ACHN (cell line): Measurements from ENCODE around the gene ARHGAP10.

Source experiments
- DNase-seq: peaks from one replicate; pipeline ENCODE4 v3.0.0-alpha.2; 2015
- in situ Hi-C: cut with HindIII; loops from 2 replicates; pipeline ENCODE4 v1.10.0; 2017; ENCODE audit warnings: low sequenced_read_pairs, low pct_ligation_motif_present, low pct_unique_long_range_greater_than_20kb

ARHGAP10 gene

GRCh38 chr4:148017801-148018200 lies 285.9 kb downstream of the ARHGAP10 start:
- in situ Hi-C loops: no loop called here
- no peak for DNase-seq

GRCh38 chr4:148021686-148022085 lies 289.8 kb downstream of the ARHGAP10 start:
- DNase-seq: no peak
- in situ Hi-C loops: no loop called here

GRCh38 chr4:148022975-148023374 lies 291.1 kb downstream of the ARHGAP10 start:
- in situ Hi-C loops: no loop called here
- no peak for DNase-seq

GRCh38 chr4:148023512-148024181 lies 291.8 kb downstream of the ARHGAP10 start:
- no peak for DNase-seq
- in situ Hi-C loops: no loop called here

- DNase-seq: no peak
- in situ Hi-C loops: no loop called here
These were observed 294.1 kb downstream of the ARHGAP10 start for GRCh38 chr4:148025981-148026380.

- DNase-seq: no peak
- in situ Hi-C loops: no loop called here
These were observed 295.3 kb downstream of the ARHGAP10 start for GRCh38 chr4:148027201-148027600.

GRCh38 chr4:148029781-148030180 lies 297.9 kb downstream of the ARHGAP10 start:
- in situ Hi-C loops: no loop called here

GRCh38 chr4:148030193-148030873 lies 298.4 kb downstream of the ARHGAP10 start:
- in situ Hi-C loops: no loop called here
- DNase-seq: no peak

More at GRCh38 chr4:148029781-148030180, 297.9 kb downstream of the ARHGAP10 start:
- no peak for DNase-seq

GRCh38 chr4:148034813-148035212 lies 302.9 kb downstream of the ARHGAP10 start:
- DNase-seq: no peak
- in situ Hi-C loops: no loop called here

GRCh38 chr4:148041606-148042329 lies 309.9 kb downstream of the ARHGAP10 start:
- in situ Hi-C loops: no loop called here
- DNase-seq: no peak

GRCh38 chr4:148044089-148044911 lies 312.4 kb downstream of the ARHGAP10 start:
- in situ Hi-C loops: no loop called here
- DNase-seq: no peak

GRCh38 chr4:148044912-148045352 lies 313.0 kb downstream of the ARHGAP10 start:
- in situ Hi-C loops: no loop called here
- DNase-seq: no peak

- in situ Hi-C loops: no loop called here
These were observed 316.7 kb downstream of the ARHGAP10 start for GRCh38 chr4:148048598-148048997.

GRCh38 chr4:148051403-148051802 lies 319.5 kb downstream of the ARHGAP10 start:
- in situ Hi-C loops: no loop called here
- DNase-seq: no peak

More at GRCh38 chr4:148048598-148048997, 316.7 kb downstream of the ARHGAP10 start:
- DNase-seq: no peak

GRCh38 chr4:148052448-148052847 lies 320.6 kb downstream of the ARHGAP10 start:
- in situ Hi-C loops: no loop called here
- DNase-seq: no peak

- in situ Hi-C loops: no loop called here
- DNase-seq: no peak
These were observed 321.6 kb downstream of the ARHGAP10 start for GRCh38 chr4:148053298-148054003.

GRCh38 chr4:148054275-148054674 lies 322.4 kb downstream of the ARHGAP10 start:
- peak; percentile 8 for DNase-seq
- in situ Hi-C loops: no loop called here

GRCh38 chr4:148055844-148056243 lies 324.0 kb downstream of the ARHGAP10 start:
- DNase-seq: no peak
- in situ Hi-C loops: no loop called here
